Endothelial cell of umbilical vein (primary cell): Measurements from ENCODE around the gene GKN2. TPM values are rescaled to one million over a fixed set of nuclear protein-coding genes. Genes with fewer than 3 reads are reported as not detected.

ENCODE experiments used
- BruUV-seq: library from RNA; stranded (reverse); fragments of 400-500 nt; replicated peaks from 2 replicates; lab custom pipeline; 2021; lab: Mats Ljungman, UMichigan
- CTCF ChIA-PET: fragments of 300-600, 350-600 bp; sonication (Branson Sonifier 250); formaldehyde crosslinking; loops from one replicate; lab custom pipeline; 2021; ENCODE audit warnings: antibody characterized with exemption, inconsistent platforms; lab: Charles Lee
- POLR2A ChIA-PET: fragments of 300-600, 350-600 bp; sonication (Branson Sonifier 250); formaldehyde crosslinking; loops from one replicate; lab custom pipeline; 2021; ENCODE audit warnings: antibody characterized with exemption, inconsistent platforms; lab: Charles Lee
- DNase-seq: peaks from one replicate; pipeline ENCODE4 v3.0.0-alpha.2; 2011; ENCODE audit warnings: low read depth, low spot score
- FAIRE-seq: peaks from 2 replicates; lab custom pipeline; 2011; peaks lifted over from hg19 to GRCh38; lab: Jason Lieb, UNC
- H2AFZ ChIP-seq: 2 replicates; pipeline ENCODE4 v1.6.0; 2012; ENCODE audit warnings: low read depth, low read length, control low read depth, inconsistent platforms
- H3K27ac ChIP-seq: 2 replicates; pipeline ENCODE4 v1.5.1; 2011; ENCODE audit warnings: low read depth, mild to moderate bottlenecking, control low read depth, low read length, moderate library complexity; ENCODE audit not compliant: insufficient read depth
- H3K27me3 ChIP-seq, 2 experiments: 2 replicates each; pipeline versions ENCODE4 v1.6.0 to v1.6.1; 2011; ENCODE audit warnings: low read length in 2 of 2, mixed read lengths in 1 of 2; ENCODE audit not compliant: control insufficient read depth in 2 of 2, insufficient read depth in 2 of 2
- H3K36me3 ChIP-seq, 2 experiments: 2 replicates in 1 of 2; 3 replicates in 1 of 2; pipeline ENCODE4 v1.5.1; 2011; ENCODE audit warnings: low read length in 2 of 2, mild to moderate bottlenecking in 1 of 2, moderate library complexity in 1 of 2; ENCODE audit not compliant: control insufficient read depth in 2 of 2, insufficient read depth in 2 of 2; ENCODE audit errors: extremely low read depth in 1 of 2
- H3K4me1 ChIP-seq: 3 replicates; pipeline ENCODE4 v1.5.1; 2011; ENCODE audit warnings: mild to moderate bottlenecking, low read length; ENCODE audit not compliant: control insufficient read depth, insufficient read depth; ENCODE audit errors: extremely low read depth
- H3K4me2 ChIP-seq: 2 replicates; pipeline ENCODE4 v1.6.1; 2011; ENCODE audit warnings: low read length, control low read depth, mixed read lengths; ENCODE audit not compliant: insufficient read depth
- H3K4me3 ChIP-seq, 3 experiments: fragments of 200-600 bp in 1 of 3; sonication (generic), shearing (Covaris generic) in 1 of 3; replicated peaks in 1 of 3; 2 replicates each; pipeline ENCODE4 v1.5.1; 2011 to 2016; ENCODE audit warnings: control low read depth in 3 of 3, low read length in 3 of 3, mild to moderate bottlenecking in 2 of 3, inconsistent platforms in 1 of 3, low read depth in 1 of 3, moderate library complexity in 1 of 3; ENCODE audit not compliant: insufficient read depth in 1 of 3
- H3K79me2 ChIP-seq: 2 replicates; pipeline ENCODE4 v1.6.0; 2012; ENCODE audit warnings: low read length, inconsistent platforms; ENCODE audit not compliant: control insufficient read depth, insufficient read depth
- H3K9ac ChIP-seq: replicated peaks from 2 replicates; pipeline ENCODE3; 2011; ENCODE audit warnings: low read length, control low read depth; ENCODE audit not compliant: insufficient read depth; ENCODE audit errors: extremely low read depth
- H3K9me1 ChIP-seq: replicated peaks from 3 replicates; pipeline ENCODE4 v1.6.0; 2011; ENCODE audit warnings: mild to moderate bottlenecking, low read length; ENCODE audit not compliant: control insufficient read depth, insufficient read depth; ENCODE audit errors: extremely low read depth
- H3K9me3 ChIP-seq: replicated peaks from 2 replicates; pipeline ENCODE4 v1.5.1; 2012; ENCODE audit warnings: low read length, inconsistent platforms; ENCODE audit not compliant: control insufficient read depth, insufficient read depth
- H4K20me1 ChIP-seq: replicated peaks from 2 replicates; pipeline ENCODE3; 2011; ENCODE audit warnings: mild to moderate bottlenecking, low read length; ENCODE audit not compliant: control insufficient read depth, insufficient read depth; ENCODE audit errors: extremely low read depth
- CTCF ChIP-seq, 2 donors: IDR thresholded peaks; 1 replicate in 1 of 2; 2 replicates in 1 of 2; pipeline ENCODE4 v1.5.1; 2011; ENCODE audit warnings: low read length in 2 of 2, mild to moderate bottlenecking in 2 of 2, moderate library complexity in 2 of 2, control low read depth in 1 of 2, inconsistent platforms in 1 of 2, low read depth in 1 of 2; ENCODE audit not compliant: insufficient read depth in 1 of 2; ENCODE audit errors: extremely low read depth in 1 of 2
- EZH2 ChIP-seq: IDR thresholded peaks from 2 replicates; pipeline ENCODE4 v1.6.1; 2012; ENCODE audit warnings: borderline replicate concordance, low read depth, mild to moderate bottlenecking, moderate library complexity, low read length, inconsistent platforms; ENCODE audit not compliant: severe bottlenecking
- FOS ChIP-seq: IDR thresholded peaks from 2 replicates; pipeline ENCODE4 v1.6.1; 2011; ENCODE audit warnings: mild to moderate bottlenecking, low read length, moderate library complexity, borderline replicate concordance; ENCODE audit not compliant: insufficient read depth
- GATA2 ChIP-seq: IDR thresholded peaks from 2 replicates; pipeline ENCODE4 v1.7.0; 2011; ENCODE audit warnings: low read depth, mild to moderate bottlenecking, moderate library complexity, mixed read lengths, low read length; ENCODE audit not compliant: insufficient read length, insufficient read depth
- JUN ChIP-seq: IDR thresholded peaks from 2 replicates; pipeline ENCODE4 v1.6.1; 2011; ENCODE audit warnings: borderline replicate concordance, low read depth; ENCODE audit not compliant: insufficient read length, insufficient read depth
- MAX ChIP-seq: IDR thresholded peaks from 2 replicates; pipeline ENCODE4 v1.6.1; 2011; ENCODE audit not compliant: insufficient read depth, insufficient read length
- MYC ChIP-seq: IDR thresholded peaks from one replicate; pipeline ENCODE4 v1.6.1; 2011; ENCODE audit warnings: mild to moderate bottlenecking, low read depth, low read length
- POLR2A ChIP-seq: IDR thresholded peaks from 2 replicates; pipeline ENCODE4 v1.6.1; 2012; ENCODE audit warnings: low read depth, mild to moderate bottlenecking, control low read depth, low read length
- POLR2AphosphoS5 ChIP-seq: IDR thresholded peaks from 2 replicates; pipeline ENCODE4 v1.6.1; 2012; ENCODE audit warnings: low read depth, mild to moderate bottlenecking, control low read depth, low read length, moderate library complexity; ENCODE audit not compliant: insufficient read depth
- dilution Hi-C: fragments of 300-500 bp; cut with MboI; formaldehyde crosslinking; loops from one replicate; pipeline ENCODE4 v1.15.0; 2019; ENCODE audit warnings: low sequenced_read_pairs; ENCODE audit not compliant: extremely low pct_ligation_motif_present
- intact Hi-C: fragments of 100-400 bp; cut with micrococcal nuclease; formaldehyde crosslinking; loops from one replicate; pipeline ENCODE4 v1.10.0; 2022
- polyA plus RNA-seq, 4 experiments: library from polyadenylated mRNA; depleted of rRNA in 3 of 4; stranded (reverse) in 3 of 4; unstranded in 1 of 4; fragments of >200 nt; gene quantifications; 2 replicates each; pipeline versions ENCODE4 v1.2.1 to v1.2.3, GENCODE V29; 2011 to 2012; ENCODE audit warnings: missing spikeins in 1 of 4
- total RNA-seq: library from RNA; stranded (reverse); gene quantifications from 2 replicates; pipeline ENCODE4 v1.2.3, GENCODE V29; 2021

GKN2 gene
- total and polyA plus RNA-seq, 2 donors (not counting 3 experiments of a cell fraction or from before 2014, with no cell fraction given): not detected

GRCh38 chr2:68920481-68921170, 32.1 kb downstream of the GKN2 start:
- TF ChIP-seq CTCF (IDR thresholded peaks at IDR 0.05; ENCODE audit: extremely low read depth in 1 of 2, insufficient read depth in 1 of 2, low read depth in 1 of 2, low read length in 2 of 2) (no peak), FOS (no peak), POLR2A (no peak), GATA2 (no peak), POLR2AphosphoS5 (no peak), MAX (no peak), JUN (no peak), EZH2 (no peak), MYC (no peak)
- POLR2A ChIA-PET: no interaction called here
- DNase-seq: no peak
- Histone ChIP-seq H3K4me1 (peaks cover 5% of the 10 kb centered on the region), H3K4me3 (no peak overlapping the region), H3K4me2 (no peak overlapping the region), H2AFZ (no peak overlapping the region), H3K79me2 (no peaks in the 10 kb centered on the region), H3K27ac (no peak overlapping the region), H3K9ac (no peak overlapping the region), H3K36me3 (no peaks in the 10 kb centered on the region), H4K20me1 (no peaks in the 10 kb centered on the region), H3K9me3 (no peaks in the 10 kb centered on the region), H3K27me3 (no peaks in the 10 kb centered on the region), H3K9me1 (no peaks in the 10 kb centered on the region)
- CTCF ChIA-PET: interaction anchor here (0.9 to 12.3 kb wide), 5 partner anchors 23 to 457 kb away, joined by 3 to 517 read pairs (median 13); no protein-coding TSS in a partner anchor
- dilution Hi-C loops (no loop called here), intact Hi-C loops (no loop called here)
- no peak for FAIRE-seq
- no TSS peak for BruUV-seq
